ENCODE measurements around the gene IDUA.

DNA sequence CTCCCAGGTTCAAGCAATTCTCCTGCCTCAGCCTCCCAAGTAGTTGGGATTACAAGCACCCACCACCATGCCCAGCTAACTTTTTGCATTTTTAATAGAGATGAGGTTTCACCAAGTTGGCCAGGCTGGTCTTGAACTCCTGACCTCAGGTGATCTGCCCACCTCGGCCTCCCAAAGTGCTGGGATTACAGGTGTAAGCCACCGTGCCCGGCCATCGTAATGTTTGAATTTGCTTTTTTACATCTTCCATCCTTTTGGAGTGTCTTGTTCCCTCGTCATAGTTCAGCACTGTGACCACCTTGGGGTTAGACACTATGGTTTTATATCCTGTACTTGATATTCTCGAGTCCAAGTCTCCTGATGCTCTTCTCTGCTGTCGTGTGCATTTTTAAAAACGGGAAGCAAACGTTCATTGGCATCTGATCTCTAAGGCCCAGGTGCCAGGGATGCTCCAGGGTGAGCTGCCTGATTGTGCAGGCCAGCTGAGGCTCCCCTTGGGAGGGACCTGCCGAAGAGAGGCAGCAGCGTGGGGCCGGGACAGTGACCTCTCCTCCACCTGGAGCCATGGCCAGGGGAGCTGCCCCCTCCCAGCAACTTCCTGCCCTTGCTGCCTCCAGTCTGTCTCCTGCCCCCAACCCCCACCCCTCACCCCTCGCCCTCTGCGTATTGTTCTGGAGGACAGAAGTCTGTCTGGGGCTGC lies 30.2 kb upstream of the IDUA start:
- TF ChIP-seq, protein P1, sequence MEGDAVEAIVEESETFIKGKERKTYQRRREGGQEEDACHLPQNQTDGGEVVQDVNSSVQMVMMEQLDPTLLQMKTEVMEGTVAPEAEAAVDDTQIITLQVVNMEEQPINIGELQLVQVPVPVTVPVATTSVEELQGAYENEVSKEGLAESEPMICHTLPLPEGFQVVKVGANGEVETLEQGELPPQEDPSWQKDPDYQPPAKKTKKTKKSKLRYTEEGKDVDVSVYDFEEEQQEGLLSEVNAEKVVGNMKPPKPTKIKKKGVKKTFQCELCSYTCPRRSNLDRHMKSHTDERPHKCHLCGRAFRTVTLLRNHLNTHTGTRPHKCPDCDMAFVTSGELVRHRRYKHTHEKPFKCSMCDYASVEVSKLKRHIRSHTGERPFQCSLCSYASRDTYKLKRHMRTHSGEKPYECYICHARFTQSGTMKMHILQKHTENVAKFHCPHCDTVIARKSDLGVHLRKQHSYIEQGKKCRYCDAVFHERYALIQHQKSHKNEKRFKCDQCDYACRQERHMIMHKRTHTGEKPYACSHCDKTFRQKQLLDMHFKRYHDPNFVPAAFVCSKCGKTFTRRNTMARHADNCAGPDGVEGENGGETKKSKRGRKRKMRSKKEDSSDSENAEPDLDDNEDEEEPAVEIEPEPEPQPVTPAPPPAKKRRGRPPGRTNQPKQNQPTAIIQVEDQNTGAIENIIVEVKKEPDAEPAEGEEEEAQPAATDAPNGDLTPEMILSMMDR (IDR thresholded peaks at IDR 0.05) = no peak
- no peak for TF ChIP-seq EP300 (IDR thresholded peaks at IDR 0.05)
- TF ChIP-seq POLR2AphosphoS5 (IDR thresholded peaks at IDR 0.05) = no peak
- TF ChIP-seq POLR2A (IDR thresholded peaks at IDR 0.05) = no peak
